Transverse colon (tissue), 3 donors: Measurements from ENCODE around the gene RIIAD1.

ENCODE experiments used
- CTCF ChIP-seq, 5 experiments: fragments of 200-600 bp in 3 of 5; fragments of 450-650 bp in 2 of 5; sonication (generic) in 3 of 5; IDR thresholded peaks; 1 replicate in 2 of 5; 2 replicates in 3 of 5; pipeline ENCODE4 v1.5.1; 2016 to 2017; ENCODE audit warnings: antibody characterized with exemption in 5 of 5, inconsistent platforms in 3 of 5, mild to moderate bottlenecking in 2 of 5, moderate library complexity in 1 of 5
- EP300 ChIP-seq: sonication (generic); formaldehyde crosslinking; IDR thresholded peaks from one replicate; pipeline ENCODE4 v1.6.1; 2017; ENCODE audit warnings: antibody characterized with exemption, low read depth
- POLR2A ChIP-seq: fragments of 450-650 bp; IDR thresholded peaks from one replicate; pipeline ENCODE4 v1.6.1; 2016; ENCODE audit warnings: antibody characterized with exemption, mild to moderate bottlenecking, moderate library complexity

GRCh38 chr1:151711951-151712350, 9.4 kb upstream of the RIIAD1 start:
- TF ChIP-seq POLR2A (no peak), EP300 (no peak), CTCF (IDR thresholded peaks at IDR 0.05) (no peak)
